HCT116 (cell line): ENCODE measurements around the gene C15orf62. TPM values are rescaled to one million over a fixed set of nuclear protein-coding genes. Genes with fewer than 3 reads are reported as not detected.

ENCODE experiments used
- ATAC-seq: fragments of 200-7000 bp; cut with Tn5 transposase; 2 replicates; pipeline ENCODE4 v1.9.1; 2020; ENCODE audit warnings: mild to moderate bottlenecking, moderate library complexity
- BruUV-seq: library from RNA; stranded (reverse); fragments of 400-500 nt; replicated peaks from 2 replicates; lab custom pipeline; 2021; lab: Mats Ljungman, UMichigan
- CTCF ChIA-PET: fragments of 300-600 bp; sonication (Branson Sonifier 250); formaldehyde crosslinking; loops from one replicate; lab custom pipeline; 2021; ENCODE audit warnings: antibody characterized with exemption; lab: Charles Lee
- POLR2A ChIA-PET: fragments of 300-600, 350-600 bp; sonication (Branson Sonifier 250); formaldehyde crosslinking; loops from one replicate; lab custom pipeline; 2021; ENCODE audit warnings: antibody characterized with exemption; lab: Charles Lee
- RAD21 ChIA-PET, 2 experiments: fragments of 300-600 bp; sonication (Branson Sonifier 250); formaldehyde crosslinking; loops; one replicate each; lab custom pipeline; 2023; ENCODE audit warnings: low total read pairs in 2 of 2; ENCODE audit not compliant: uncharacterized antibody in 2 of 2, unreplicated experiment in 2 of 2, low non-redundant PET in 1 of 2; lab: Charles Lee
- DNase-seq: peaks from one replicate; pipeline ENCODE4 v3.0.0-alpha.2; 2010; ENCODE audit warnings: low read depth, low spot score
- H2AFZ ChIP-seq: fragments of 200-600 bp; shearing (Covaris generic), sonication (generic); 2 replicates; pipeline ENCODE4 v1.6.1; 2017; ENCODE audit warnings: low read depth, mixed run types, mixed read lengths, antibody characterized with exemption, low read length; ENCODE audit not compliant: poor library complexity, severe bottlenecking
- H3K27ac ChIP-seq: 2 replicates; pipeline ENCODE4 v1.5.1; 2012; ENCODE audit warnings: low read depth, low read length
- H3K27me3 ChIP-seq: fragments of 200-600 bp; sonication (generic); 2 replicates; pipeline ENCODE4 v1.6.1; 2016; ENCODE audit warnings: mixed run types, low read length, mixed read lengths; ENCODE audit not compliant: insufficient read depth
- H3K36me3 ChIP-seq, 2 experiments: fragments of 200-500 bp in 1 of 2; fragments of 200-600 bp in 1 of 2; sonication (Bioruptor generic) in 1 of 2; sonication (generic) in 1 of 2; 2 replicates each; pipeline versions ENCODE4 v1.5.1 to v1.6.1; 2014 to 2016; ENCODE audit warnings: low read length in 2 of 2, inconsistent platforms in 1 of 2, mixed read lengths in 1 of 2, mixed run types in 1 of 2; ENCODE audit not compliant: insufficient read depth in 2 of 2, control insufficient read depth in 1 of 2
- H3K4me1 ChIP-seq, 2 experiments: fragments of 200-600 bp in 1 of 2; sonication (generic) in 1 of 2; 2 replicates each; pipeline versions ENCODE4 v1.5.1 to v1.6.1; 2012 to 2017; ENCODE audit warnings: low read length in 2 of 2, inconsistent platforms in 1 of 2, mild to moderate bottlenecking in 1 of 2, mixed read lengths in 1 of 2, mixed run types in 1 of 2, moderate library complexity in 1 of 2; ENCODE audit not compliant: insufficient read depth in 2 of 2, control insufficient read depth in 1 of 2
- H3K4me2 ChIP-seq: fragments of 200-600 bp; sonication (generic); 2 replicates; pipeline ENCODE4 v1.6.1; 2017; ENCODE audit warnings: mixed run types, low read length, mixed read lengths
- H3K4me3 ChIP-seq, 2 experiments: fragments of 200-600 bp in 1 of 2; sonication (generic) in 1 of 2; replicated peaks in 1 of 2; 2 replicates each; pipeline ENCODE4 v1.5.1; 2011 to 2016; ENCODE audit warnings: low read length in 2 of 2, control low read depth in 1 of 2, low read depth in 1 of 2, mild to moderate bottlenecking in 1 of 2, mixed read lengths in 1 of 2, mixed run types in 1 of 2
- H3K79me2 ChIP-seq: fragments of 200-600 bp; sonication (generic); 2 replicates; pipeline ENCODE4 v1.6.1; 2017; ENCODE audit warnings: mild to moderate bottlenecking, mixed run types, low read length, moderate library complexity, mixed read lengths; ENCODE audit not compliant: insufficient read depth
- H3K9ac ChIP-seq: fragments of 200-600 bp; sonication (generic); 2 replicates; pipeline ENCODE4 v1.6.1; 2016; ENCODE audit warnings: low read length, mixed read lengths
- H3K9me2 ChIP-seq: fragments of 200-600 bp; sonication (generic), shearing (Covaris generic); 2 replicates; pipeline ENCODE4 v1.6.1; 2017; ENCODE audit warnings: mixed run types, mild to moderate bottlenecking, moderate library complexity; ENCODE audit not compliant: insufficient read depth
- H3K9me3 ChIP-seq, 2 experiments: fragments of 200-500 bp in 1 of 2; fragments of 200-600 bp in 1 of 2; sonication (Bioruptor generic) in 1 of 2; sonication (generic) in 1 of 2; 2 replicates each; pipeline ENCODE4 v1.6.1; 2014 to 2017; ENCODE audit warnings: low read length in 2 of 2, mixed read lengths in 2 of 2, inconsistent platforms in 1 of 2, low read depth in 1 of 2, mild to moderate bottlenecking in 1 of 2, mixed run types in 1 of 2, moderate library complexity in 1 of 2; ENCODE audit not compliant: control insufficient read depth in 1 of 2, insufficient read depth in 1 of 2
- H4K20me1 ChIP-seq: fragments of 200-600 bp; sonication (generic), shearing (Covaris generic); 2 replicates; pipeline ENCODE4 v1.6.1; 2017; ENCODE audit warnings: mixed run types, mild to moderate bottlenecking, moderate library complexity; ENCODE audit not compliant: insufficient read depth
- POLR2AphosphoS5 ChIP-seq: IDR thresholded peaks from 2 replicates; pipeline ENCODE4 v1.6.1; 2011; ENCODE audit warnings: mild to moderate bottlenecking, low read depth, low read length, moderate library complexity
- SIN3A ChIP-seq: IDR thresholded peaks from 2 replicates; pipeline ENCODE4 v1.6.1; 2012; ENCODE audit warnings: low read depth
- TCF7L2 ChIP-seq: IDR thresholded peaks from 2 replicates; pipeline ENCODE4 v1.7.0; 2011; ENCODE audit warnings: borderline replicate concordance, inconsistent platforms; ENCODE audit not compliant: insufficient read depth, insufficient read length; ENCODE audit errors: extremely low read depth
- intact Hi-C: fragments of 100-400 bp; cut with micrococcal nuclease; formaldehyde crosslinking; loops from 2 replicates; pipeline ENCODE4 v1.10.0; 2022
- total RNA-seq: library from RNA; stranded (reverse); gene quantifications from one replicate; pipeline ENCODE4 v1.2.1, GENCODE V29; 2021; ENCODE audit not compliant: unreplicated experiment
- TF ChIP-seq, protein P1 (sequence below): IDR thresholded peaks from 2 replicates; pipeline ENCODE4 v1.6.1; 2011; ENCODE audit warnings: mild to moderate bottlenecking, low read length, moderate library complexity; ENCODE audit not compliant: insufficient replicate concordance; ENCODE audit errors: extremely low read depth

C15orf62 gene
- total RNA-seq, 1 experiment from 2014 or later = 0.10 TPM

GRCh38 chr15:40787344-40787841, 17.6 kb downstream of the C15orf62 start:
- peak; percentile 81 for ATAC-seq
- peak; percentile 96 for DNase-seq
- POLR2A ChIA-PET = interaction anchor here (0.6 to 1.9 kb wide), 9 partner anchors 9 to 445 kb away, joined by 3 to 9 read pairs (median 4); partner anchors contain the start of genes CHAC1, DNAJC17 and ZFYVE19
- peak overlapping the region; percentile 99 for H3K27ac ChIP-seq
- TF ChIP-seq, protein P1, sequence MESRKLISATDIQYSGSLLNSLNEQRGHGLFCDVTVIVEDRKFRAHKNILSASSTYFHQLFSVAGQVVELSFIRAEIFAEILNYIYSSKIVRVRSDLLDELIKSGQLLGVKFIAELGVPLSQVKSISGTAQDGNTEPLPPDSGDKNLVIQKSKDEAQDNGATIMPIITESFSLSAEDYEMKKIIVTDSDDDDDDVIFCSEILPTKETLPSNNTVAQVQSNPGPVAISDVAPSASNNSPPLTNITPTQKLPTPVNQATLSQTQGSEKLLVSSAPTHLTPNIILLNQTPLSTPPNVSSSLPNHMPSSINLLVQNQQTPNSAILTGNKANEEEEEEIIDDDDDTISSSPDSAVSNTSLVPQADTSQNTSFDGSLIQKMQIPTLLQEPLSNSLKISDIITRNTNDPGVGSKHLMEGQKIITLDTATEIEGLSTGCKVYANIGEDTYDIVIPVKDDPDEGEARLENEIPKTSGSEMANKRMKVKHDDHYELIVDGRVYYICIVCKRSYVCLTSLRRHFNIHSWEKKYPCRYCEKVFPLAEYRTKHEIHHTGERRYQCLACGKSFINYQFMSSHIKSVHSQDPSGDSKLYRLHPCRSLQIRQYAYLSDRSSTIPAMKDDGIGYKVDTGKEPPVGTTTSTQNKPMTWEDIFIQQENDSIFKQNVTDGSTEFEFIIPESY = peak; percentile 74
- peak; percentile 83 for TF ChIP-seq POLR2AphosphoS5
- TF ChIP-seq TCF7L2 = peak; percentile 59
- TF ChIP-seq SIN3A = no peak
- TF ChIP-seq, all 23 proteins: peak for 3
- H3K9me2 ChIP-seq = no peaks in the 10 kb centered on the region
- H3K4me1 ChIP-seq = peaks cover 76 to 91% of the 10 kb centered on the region in 2 experiments
- H4K20me1 ChIP-seq = peaks cover 12% of the 10 kb centered on the region; the same call in 1 of the 2 replicates
- peak overlapping the region; percentile 64 for H3K9ac ChIP-seq
- no peak overlapping the region for H2AFZ ChIP-seq
- no peaks in the 10 kb centered on the region for H3K9me3 ChIP-seq
- CTCF ChIA-PET = interaction anchor here (0.6 to 6.0 kb wide), 7 partner anchors 10 to 558 kb away, joined by 3 to 49 read pairs (median 5); partner anchors contain the start of genes DNAJC17, VPS18 and ZFYVE19
- no peaks in the 10 kb centered on the region for H3K36me3 ChIP-seq
- intact Hi-C loops = loop anchor here (1.0 to 10.0 kb wide), 3 partner anchors 57 to 193 kb away; partner anchors contain the start of genes KNL1, SPINT1 and VPS18
- no peaks in the 10 kb centered on the region for H3K27me3 ChIP-seq
- RAD21 ChIA-PET = interaction anchor here (1.3 to 1.5 kb wide), 2 partner anchors 58 to 107 kb away, joined by 3 read pairs; partner anchors contain the start of gene VPS18 (in 1 of the 2)
- H3K4me3 ChIP-seq = peak overlapping the region; percentile 13 to 47; a peak in 3 of 4 replicates
- H3K79me2 ChIP-seq = peaks cover 30% of the 10 kb centered on the region
- BruUV-seq = no TSS peak
- H3K4me2 ChIP-seq = peak overlapping the region; percentile 76
